ENCODE measurements around the gene TRIM66.

Gene TRIM66

DNA sequence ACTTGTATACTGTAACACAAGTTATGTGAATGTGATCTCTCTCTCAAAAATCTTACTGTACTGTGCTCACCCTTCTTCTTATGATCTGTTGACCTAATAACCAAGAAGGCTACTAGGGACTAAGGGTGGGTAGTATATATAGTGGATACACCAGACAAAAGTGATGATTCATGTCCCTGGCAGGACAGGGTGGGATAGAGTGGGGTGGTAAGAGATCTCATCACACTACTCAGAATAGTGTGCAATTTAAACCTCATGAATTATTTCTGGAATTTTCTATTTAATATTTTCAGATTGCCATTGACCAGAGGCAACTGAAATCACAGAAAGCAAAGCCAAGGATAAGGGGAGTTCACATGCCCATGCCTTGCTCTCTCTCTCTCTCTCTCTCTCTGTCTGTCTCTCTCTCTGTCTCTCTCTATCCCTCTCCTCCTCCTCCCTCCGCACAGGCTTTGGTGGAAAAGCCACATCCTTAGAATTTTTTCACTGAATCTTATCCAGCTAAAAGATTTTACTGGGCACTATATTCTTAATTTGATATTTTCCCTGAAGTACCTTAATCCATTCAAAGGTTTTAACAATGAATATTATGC, 76.4 kb downstream of the TRIM66 start:
- no peak for DNase-seq (ENCODE audit: low read depth)

DNA sequence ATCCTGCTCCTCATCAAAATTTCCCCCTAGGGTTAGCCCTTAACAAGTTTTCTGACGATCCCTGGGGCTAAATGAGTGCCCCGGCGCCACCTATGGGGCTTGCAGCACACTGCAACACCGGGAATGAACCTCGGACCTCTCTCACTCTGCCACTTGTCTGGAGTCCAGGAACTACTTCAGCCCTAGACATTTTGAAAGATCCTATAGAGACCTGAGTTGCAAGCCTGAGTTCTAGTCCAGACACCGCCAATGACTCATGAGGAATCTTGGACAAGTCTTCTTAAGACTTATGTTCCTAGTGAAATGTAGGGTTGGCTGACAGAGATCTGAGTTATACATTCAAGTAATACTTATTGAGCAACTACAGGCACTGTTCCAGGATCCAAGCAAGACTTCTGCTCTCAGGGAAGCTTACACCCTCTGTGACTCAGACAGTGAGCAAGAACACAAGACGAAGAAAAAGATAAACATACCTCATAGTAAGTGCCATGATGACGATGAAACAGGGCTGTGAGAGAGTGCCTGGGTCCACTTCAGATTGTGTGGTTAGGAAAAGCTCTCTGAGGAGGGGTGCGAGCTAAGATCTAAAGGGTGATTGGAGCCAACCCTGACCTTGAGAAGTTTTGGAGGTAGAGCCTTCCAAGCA, 78.3 kb downstream of the TRIM66 start:
- DNase-seq (ENCODE audit: low read depth), result peak; percentile 100

DNA sequence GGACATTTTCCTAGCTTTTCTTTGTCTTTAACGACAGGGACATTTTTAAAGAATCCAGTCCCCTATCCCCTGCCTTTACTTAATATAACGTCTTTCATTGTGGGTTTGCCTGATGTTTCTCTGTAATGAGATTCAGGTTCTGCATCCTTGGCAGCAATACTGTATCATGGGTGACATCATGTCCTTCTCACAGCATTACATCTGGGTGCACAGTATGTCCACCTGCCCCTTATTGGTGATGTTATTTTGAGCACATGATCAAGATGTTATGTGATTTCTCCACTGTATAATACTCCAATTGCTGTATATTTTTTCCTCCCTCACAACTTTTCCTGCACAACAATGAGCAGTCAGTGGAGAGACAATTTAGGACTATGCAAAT, 78.8 kb downstream of the TRIM66 start:
- DNase-seq (ENCODE audit: low read depth), result no peak

DNA sequence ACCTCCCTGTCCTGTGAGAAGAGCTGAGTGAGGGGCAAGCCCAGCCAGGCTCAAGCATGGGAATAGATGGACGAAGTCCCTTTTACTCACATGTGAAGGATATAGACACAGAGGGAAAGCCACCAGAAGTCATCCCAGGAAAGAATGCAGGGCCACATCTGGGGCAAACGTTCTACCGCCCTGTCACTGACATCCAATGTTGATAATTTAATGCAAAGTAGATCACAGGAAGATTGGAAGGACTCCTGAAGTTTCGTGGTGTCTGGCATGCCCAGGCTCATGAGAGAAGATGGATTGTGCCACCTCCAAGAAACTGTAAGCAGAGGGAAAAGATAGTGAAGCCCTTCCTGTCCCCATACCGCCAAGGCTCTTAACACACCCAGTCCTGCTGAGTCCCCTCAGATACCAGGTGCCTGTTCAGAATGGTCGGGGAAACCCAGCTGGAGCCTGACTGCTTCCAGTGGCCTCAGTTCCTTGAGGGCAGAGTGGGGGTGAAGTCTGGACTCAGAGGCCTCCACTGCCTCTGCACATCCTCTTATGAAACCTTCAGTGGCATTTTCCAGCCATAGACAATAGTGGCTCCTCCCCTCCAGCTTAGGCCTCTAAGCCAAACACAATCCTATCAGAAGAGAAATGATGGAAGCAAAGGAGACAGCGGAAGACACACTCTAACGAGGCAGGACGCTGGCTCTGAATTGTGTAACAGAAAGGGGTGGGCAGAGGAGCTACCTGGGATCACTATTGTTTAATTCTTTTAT, 80.9 kb downstream of the TRIM66 start:
- no peak for DNase-seq (ENCODE audit: low read depth)

DNA sequence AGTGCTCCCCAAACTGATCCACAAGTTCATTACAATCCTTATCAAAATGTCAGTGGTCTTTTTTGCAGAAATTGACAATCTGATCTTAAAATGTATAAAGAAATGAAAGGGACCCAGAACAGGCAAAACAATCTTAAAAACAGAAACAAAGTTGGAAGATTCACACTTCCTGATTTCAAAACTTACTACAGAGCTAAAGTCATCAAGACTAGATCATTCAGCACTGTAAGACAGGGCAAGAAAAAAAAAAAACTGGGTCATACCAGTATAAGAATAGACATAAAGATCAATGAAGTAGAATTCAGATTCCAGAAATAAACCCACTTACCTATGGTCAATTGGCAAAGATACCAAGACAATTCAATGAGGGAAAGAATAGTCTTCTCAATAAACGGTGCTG, 84.0 kb downstream of the TRIM66 start:
- DNase-seq (ENCODE audit: low read depth), result no peak

DNA sequence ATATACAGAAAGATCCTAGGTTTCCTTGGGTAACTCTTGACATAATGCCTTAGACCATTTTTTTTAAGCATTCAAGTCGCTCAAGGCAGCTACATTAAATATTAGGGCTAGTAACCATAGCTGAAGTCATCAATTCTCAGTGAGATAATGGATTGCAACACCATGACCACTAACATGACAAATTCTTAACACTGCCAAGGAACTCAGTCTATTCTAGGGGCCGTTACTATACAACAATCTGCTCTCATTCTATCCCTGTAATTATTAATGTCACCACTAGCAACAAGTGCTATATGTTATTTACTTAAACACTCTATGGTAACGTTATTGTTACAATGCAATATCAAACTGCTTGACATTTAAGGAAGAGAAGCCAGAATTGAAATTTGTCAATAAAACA, 85.3 kb downstream of the TRIM66 start:
- DNase-seq (ENCODE audit: low read depth), result peak; percentile 45

DNA sequence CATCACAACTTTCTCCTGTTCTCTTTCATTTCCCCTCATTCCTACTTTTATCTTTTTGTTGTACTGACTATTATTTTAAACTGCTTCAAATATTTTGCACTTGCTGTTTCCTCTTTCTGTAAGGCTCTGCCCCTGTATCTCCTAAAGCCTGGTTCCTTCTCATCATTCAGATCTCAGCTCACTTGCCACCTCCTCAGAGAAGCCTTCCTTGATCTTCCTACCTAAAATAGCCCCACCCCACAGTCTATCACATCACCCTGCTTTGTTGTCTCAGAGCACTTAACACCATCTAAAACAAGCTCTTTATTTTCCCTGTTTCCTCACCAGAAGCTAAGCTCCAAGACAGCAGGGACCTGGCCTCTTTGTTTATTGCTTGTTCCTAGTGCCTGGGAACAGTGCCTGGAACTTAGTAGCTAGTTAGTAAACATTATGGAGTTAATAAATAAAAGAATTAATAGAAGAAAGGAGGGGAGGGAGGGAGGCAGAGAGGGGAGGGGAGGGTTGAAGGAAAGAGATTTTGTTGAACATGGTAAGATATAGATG, 85.9 kb downstream of the TRIM66 start:
- DNase-seq (ENCODE audit: low read depth), result no peak

DNA sequence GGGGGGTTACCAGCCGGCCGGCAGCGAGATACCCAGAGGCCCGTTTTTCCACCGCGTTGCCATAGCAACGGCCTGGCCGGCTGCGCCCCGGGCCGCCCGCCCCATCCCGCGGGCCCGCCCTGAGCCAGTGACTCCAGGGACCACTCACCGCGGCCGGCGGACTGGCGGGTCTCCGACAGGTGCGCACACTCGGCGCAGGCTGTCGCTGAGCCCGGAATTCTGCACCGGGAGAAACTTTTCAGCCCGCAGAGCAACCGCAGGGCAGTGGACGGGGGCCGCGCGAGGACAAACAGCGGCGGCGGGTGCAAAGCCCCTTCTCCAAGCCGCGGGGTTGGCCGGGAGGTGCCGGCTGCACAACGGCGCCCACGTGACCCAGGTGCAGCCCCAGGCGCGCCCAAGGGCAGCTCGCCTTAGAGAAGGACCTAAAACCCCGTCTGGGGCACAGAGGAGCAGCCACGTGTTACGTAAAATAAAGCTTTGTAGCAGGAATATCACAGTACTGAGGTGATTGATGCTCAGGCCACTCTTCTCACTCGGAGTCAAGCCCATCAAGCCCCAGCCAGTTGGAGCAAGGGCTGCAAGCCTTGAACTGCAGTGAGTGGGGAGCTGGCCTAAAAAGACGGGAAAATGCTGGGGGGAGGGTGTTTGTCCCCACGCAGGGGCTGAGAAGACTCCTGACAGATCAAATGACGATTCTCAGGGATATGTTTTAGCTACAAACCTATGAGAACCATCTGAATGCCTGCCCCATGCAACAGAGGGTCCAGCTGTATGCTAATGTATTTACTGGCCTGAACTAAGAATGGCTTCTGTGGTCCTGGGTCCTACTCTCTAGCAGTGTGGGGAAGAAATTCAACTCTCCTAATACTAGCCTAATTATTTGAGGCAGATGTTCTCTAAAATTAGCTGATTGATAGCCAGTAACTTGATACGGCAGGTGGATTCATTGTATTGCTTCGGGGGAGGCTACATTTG, 88.2 kb downstream of the TRIM66 start, which contains the start of gene STK33:
Gene STK33 (minus strand): TSS at position 294 of the 975 bp plus-strand sequence. CDS start 119,323 bp downstream, outside the sequence.
- no peak for DNase-seq (ENCODE audit: low read depth)

DNA sequence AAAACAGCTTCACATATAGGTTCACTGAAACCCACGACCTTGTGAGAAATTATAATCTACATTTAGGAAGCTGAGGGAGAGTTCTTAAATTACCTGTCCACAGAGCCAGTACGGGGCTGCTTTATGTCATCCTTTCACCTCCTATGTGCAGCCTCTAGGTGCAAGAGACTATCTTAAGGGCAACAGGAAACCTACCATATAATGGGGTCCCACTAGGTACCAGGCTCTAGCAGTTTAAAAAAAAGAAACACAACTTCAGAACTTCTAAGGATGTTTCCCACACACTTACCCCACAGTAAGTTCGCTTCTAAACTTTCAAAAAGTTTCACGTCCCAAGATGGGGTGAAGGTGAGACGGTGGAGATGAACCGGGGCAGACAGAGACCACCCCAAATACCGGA, 89.0 kb downstream of the TRIM66 start:
- no peak for DNase-seq (ENCODE audit: low read depth)

DNA sequence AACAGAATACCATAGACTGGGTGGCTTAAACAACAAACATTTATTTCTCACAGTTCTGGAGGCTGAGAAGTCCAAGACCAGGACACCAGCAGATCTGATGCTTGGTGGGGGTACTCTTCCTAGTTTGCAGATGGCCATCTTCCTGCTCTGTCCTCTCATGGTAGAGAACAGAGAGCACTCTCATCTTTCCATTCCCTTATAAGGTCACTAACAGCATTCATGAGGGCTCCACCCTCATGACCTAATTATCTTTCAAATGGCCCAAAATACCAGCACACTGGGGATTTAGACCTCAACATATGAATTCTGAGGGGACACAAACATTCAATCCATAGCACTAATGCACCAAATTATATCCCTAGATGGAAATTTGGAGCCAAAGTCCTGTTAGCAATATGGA, 94.5 kb downstream of the TRIM66 start:
- no peak for DNase-seq (ENCODE audit: low read depth)

DNA sequence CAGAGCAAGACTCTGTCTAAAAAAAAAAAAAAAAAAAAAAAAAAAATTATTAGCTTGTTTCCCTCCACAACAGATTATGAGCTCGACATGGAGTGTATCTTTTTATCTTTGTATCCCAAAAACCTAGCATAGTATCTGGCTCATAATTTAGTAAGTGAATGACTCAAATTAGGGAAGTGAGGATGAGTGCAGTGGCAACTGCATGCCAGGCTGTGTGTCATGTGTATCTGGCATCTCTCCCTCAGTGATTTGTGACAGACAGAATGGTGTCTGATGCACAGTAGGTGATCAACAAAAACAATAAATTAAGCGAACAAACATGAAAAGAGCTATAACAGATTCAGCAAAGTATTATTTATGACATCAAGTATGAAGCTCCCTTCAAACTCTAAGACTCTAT, 95.7 kb downstream of the TRIM66 start:
- no peak for DNase-seq (ENCODE audit: low read depth)

DNA sequence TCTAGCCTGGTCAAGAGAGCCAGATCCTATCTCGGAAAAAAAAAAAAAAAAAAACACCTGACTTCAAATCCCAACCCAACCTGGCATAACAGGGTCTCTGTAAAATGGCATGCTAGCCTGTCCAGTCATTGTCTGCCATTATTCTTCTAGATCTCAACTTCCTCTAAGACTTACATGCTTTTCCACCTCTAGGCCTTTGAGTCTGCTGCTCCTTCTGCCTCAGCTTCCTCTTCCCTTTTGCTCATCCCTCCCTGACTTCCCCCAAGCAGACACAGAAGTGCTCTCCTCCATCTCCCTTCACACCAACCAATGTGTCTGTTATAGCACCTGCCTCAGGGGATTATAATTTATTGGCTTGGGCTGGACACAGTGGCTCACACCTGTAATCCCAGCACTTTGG, 96.3 kb downstream of the TRIM66 start:
- DNase-seq (ENCODE audit: low read depth), result no peak

DNA sequence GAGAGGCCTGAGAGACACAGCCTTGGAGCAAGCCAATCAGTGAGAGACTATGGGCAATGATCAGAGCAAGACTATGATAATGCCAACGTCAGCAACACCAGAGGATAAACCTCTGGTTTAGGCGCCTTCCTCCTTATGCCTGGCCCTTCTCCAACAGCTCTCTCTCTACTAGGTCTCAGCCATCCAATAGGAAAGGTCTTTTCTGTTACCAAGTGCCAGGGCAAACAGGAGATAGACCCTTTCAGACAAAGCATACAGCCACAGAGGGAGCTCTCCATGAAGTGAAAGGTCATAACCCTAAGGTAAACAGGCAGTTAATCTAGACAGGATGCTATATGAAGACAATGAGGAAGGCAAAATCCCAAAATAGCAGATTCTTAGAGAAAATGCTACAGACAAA, 98.0 kb downstream of the TRIM66 start:
- DNase-seq (ENCODE audit: low read depth), result no peak

DNA sequence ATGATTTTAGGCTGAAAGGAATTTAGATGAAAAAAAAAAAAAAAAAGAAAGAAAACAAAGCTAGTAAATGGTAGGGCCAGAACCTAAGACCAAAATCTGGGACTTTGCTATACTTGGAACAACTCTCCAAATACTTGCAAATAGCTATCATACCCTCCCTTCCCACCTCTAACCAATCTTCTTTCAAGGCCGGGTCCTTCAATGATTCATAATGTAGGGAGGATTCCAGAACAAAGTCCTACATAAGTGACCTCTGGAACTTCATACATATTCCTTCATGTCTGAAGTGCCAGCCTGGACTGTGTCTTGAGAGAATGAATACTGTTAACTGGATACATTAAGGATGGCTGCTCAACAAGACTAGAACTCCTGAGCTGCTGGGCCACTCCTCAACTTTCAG, 98.4 kb downstream of the TRIM66 start:
- DNase-seq (ENCODE audit: low read depth), result no peak

DNA sequence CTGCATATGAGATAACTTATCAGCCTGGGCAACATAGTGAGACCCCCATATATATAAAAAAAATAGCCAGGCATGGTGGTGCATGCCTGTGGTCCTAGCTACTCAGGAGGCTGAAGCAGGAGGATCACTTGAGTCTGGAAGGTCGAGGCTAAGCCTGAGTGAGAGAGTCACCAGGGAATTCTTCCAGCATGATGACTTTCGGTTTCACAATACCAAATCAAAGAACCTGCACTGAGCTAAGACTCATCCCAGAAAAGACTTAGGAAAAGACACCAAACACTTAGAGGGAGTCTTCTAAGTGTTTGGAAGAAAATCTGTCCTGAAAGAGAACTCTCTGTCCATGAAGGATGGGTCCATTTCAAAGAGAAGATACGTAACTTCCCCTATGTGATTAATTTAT, 101.2 kb downstream of the TRIM66 start:
- DNase-seq (ENCODE audit: low read depth), result no peak

DNA sequence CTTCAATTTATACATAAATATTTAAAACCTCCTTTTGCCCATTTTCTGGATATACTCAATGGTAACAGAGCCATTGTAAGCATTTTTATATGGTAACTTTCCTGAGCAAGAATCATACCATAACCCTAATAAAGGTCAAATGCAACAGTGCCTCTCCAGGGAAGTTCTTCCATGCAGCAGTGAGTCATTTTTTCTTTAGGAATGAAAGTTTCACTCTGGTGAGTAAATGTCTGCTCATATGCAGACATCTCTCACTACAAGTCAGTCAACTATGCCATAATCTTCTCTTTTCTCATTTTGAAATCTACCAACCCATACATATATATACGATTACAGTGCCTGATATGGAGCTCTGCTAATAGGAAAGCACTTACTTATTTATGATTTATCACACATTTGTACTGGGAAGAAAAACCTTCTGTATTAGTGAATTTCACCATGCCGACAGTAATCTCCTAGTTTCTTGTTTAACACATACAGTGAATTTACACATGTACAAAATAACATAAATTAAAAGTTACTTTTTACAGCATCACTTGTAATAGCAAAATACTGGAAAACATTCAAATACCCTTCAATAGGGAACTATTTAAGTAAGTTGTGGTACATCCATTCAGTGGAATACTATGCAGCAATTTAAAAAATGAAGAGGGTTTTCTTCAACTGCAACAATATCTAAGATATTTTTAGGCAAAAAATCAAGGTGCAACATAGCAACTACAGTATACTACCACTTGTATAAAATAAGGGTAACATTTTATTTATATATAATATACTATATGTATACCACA, 104.5 kb downstream of the TRIM66 start:
- no peak for DNase-seq (ENCODE audit: low read depth)

DNA sequence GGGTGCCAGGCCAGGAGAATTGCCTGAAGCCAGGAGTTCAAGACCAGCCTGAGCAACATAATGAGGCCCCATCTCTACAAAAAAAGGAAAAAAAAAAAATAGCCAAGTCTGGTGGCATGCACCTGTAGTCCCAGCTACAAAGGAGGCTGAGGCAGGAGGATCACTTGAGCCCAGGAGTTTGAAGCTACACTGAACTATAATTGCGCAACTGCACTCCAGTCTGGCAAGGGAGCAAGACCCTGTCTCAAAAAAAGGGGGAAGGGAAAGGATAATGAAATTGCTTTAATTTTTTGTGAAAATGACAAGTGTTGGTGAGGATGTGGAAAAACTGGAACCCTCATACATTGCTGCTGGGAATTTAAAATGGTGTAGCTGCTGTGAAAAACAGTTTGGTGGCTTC, 107.7 kb downstream of the TRIM66 start:
- DNase-seq (ENCODE audit: low read depth), result no peak

DNA sequence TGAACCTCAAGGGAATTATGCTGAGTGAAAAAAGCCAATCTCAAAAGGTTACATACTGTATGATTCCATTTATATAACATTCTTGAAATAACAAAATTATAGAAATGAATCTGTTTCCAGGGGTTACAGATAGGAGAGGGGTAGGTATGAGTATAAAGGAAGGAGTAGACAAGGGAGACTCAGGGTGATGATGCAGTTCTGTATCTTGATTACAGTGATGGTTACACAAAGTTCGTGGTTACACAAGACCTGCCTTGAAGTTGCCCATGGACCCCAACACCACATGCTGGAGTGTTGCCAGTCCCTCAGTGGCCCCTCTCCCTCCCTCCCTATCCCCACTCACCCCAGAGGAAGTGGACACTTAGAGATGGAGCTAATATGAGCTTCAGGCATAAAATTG, 108.7 kb downstream of the TRIM66 start:
- DNase-seq (ENCODE audit: low read depth), result no peak

DNA sequence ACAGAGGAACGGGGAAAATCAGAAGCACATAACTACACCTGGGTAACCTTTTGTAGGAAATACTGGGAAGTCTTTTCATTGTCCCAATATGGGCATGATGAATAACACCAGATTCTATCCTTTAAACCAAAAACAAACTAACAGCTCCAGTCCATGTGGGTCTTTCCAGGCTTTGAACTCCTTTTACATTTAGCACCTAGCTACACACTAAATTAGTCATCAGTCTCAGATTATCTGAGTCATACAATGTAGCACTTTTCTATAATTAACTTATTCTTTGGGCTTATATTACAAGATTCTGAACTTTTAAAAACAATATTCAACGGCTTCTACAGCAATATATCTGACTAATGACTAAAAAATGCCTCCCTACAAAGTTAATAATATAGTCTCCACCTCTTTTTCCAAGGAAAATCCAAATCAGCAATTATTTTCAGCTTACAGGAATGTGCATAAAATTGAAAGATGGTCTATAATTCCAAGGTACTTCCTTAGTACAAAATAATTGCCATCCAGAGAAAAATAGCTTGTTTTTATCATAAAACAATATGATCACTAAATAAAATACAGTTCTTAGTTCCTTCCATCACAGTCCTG, 114.8 kb downstream of the TRIM66 start:
- no peak for DNase-seq (ENCODE audit: low read depth)

DNA sequence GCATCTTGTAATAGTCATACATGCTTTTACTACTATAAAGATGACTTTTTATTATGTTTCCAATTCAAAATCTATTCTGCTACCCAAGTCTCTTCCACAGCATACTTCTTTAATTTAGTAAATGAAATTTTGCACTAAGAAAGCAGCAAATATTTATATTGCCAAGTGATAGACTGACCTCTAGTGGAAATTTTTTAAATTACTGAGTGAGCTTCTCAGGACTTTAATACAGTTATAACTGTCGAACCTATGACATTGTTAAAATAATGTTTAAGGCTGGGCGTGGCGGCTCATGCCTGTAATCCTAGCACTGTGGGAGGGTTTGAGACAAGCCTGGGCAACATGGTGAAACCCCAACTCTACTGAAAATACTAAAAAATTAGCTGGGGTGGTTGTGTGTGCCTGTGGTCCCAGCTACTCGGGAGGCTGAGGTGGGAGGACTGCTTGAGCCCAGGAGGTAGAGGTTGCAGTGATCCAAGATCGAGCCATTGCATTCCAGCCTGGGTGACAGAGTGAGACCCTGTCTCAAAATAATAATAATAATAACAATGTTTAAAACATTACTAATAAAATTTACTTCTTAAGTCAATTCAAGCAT, 115.8 kb downstream of the TRIM66 start:
- DNase-seq (ENCODE audit: low read depth), result peak; percentile 27
